ENCODE results near the gene LSM7. TPM values are rescaled to one million over a fixed set of nuclear protein-coding genes. Genes with fewer than 3 reads are reported as not detected.
A peak's percentile ranks its signal among the peaks of the same experiment; 100 is the strongest.

LSM7 gene
- total and polyA plus RNA-seq, 2 of the 13 experiments (the other 11 are each of a cell fraction or from before 2014, with no cell fraction given) = 140 to 205 TPM

GRCh38 chr19:2328401-2329148 lies at the start of gene LSM7, which contains the start of gene SPPL2B (continued):
- TF ChIP-seq ZNF710 (CRISPR knock-in tag; IDR thresholded peaks at IDR 0.05; ENCODE audit: borderline replicate concordance) (no peak), ZNF510 (CRISPR knock-in tag; IDR thresholded peaks at IDR 0.05; ENCODE audit: low read depth) (no peak), SKI (IDR thresholded peaks at IDR 0.05; ENCODE audit: partially characterized antibody) (no peak), ZNF629 (CRISPR knock-in tag; conservative IDR thresholded peaks at IDR 0.05) (0 out of 2 replicates have a peak, but pooled peaks have one; percentile 27), RFX1 (IDR thresholded peaks at IDR 0.05) (peak; percentile 61; the same call in 1 of the 2 replicates), HES4 (CRISPR knock-in tag; IDR thresholded peaks at IDR 0.05; ENCODE audit: borderline replicate concordance) (no peak), SKIL (CRISPR knock-in tag; IDR thresholded peaks at IDR 0.05; ENCODE audit: borderline replicate concordance) (no peak), FOSL1 (CRISPR knock-in tag; IDR thresholded peaks at IDR 0.05; ENCODE audit: borderline replicate concordance) (no peak), DNMT1 (CRISPR knock-in tag; IDR thresholded peaks at IDR 0.05) (0 out of 2 replicates have a peak, but pooled peaks have one; percentile 43), TMF1 (CRISPR knock-in tag; IDR thresholded peaks at IDR 0.05; ENCODE audit: low read depth) (0 out of 2 replicates have a peak, but pooled peaks have one; percentile 60), RAD51 (IDR thresholded peaks at IDR 0.05; ENCODE audit: borderline replicate concordance) (no peak), AGO2 (optimal IDR thresholded peaks at IDR 0.05; ENCODE audit: low read depth, low read length) (peak; percentile 38), NFYB (CRISPR knock-in tag; IDR thresholded peaks at IDR 0.05) (no peak), ZNF605 (CRISPR knock-in tag; IDR thresholded peaks at IDR 0.05) (no peak), FIP1L1 (IDR thresholded peaks at IDR 0.05; ENCODE audit: borderline replicate concordance, insufficient read depth, low read depth, low read length) (no peak), ZGPAT (CRISPR knock-in tag; IDR thresholded peaks at IDR 0.05) (peak; percentile 64; the same call in 1 of the 2 replicates), ZNF660 (CRISPR knock-in tag; IDR thresholded peaks at IDR 0.05; ENCODE audit: borderline replicate concordance, low read depth) (no peak), SP5 (CRISPR knock-in tag; IDR thresholded peaks at IDR 0.05; ENCODE audit: borderline replicate concordance, low read depth) (no peak), ZBTB38 (CRISPR knock-in tag; IDR thresholded peaks at IDR 0.05) (peak; percentile 21; the same call in 1 of the 2 replicates), NCOA1 (CRISPR knock-in tag; IDR thresholded peaks at IDR 0.05) (no peak)
- TF ChIP-seq, protein P1, sequence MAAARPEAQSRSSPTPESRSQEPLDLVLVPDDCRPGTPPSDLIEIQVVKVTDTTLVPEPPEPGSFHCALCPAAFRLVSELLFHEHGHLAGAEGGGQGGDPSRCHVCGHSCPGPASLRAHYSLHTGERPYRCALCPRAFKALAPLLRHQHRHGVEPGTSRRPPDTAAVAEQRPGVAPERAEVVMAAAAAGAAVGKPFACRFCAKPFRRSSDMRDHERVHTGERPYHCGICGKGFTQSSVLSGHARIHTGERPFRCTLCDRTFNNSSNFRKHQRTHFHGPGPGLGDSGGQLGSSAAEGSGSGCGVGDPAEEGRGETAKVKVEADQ (CRISPR knock-in tag; IDR thresholded peaks at IDR 0.05; ENCODE audit: borderline replicate concordance) = no peak

Measured in HepG2 (cell line).